ENCODE measurements around the gene ZNF235.
"Not testable (repeated sequence)": the region's sequence is repeated elsewhere in the genome, so short reads cannot be mapped to it uniquely, and the experiment has no call there.

The ZNF235 gene

DNA sequence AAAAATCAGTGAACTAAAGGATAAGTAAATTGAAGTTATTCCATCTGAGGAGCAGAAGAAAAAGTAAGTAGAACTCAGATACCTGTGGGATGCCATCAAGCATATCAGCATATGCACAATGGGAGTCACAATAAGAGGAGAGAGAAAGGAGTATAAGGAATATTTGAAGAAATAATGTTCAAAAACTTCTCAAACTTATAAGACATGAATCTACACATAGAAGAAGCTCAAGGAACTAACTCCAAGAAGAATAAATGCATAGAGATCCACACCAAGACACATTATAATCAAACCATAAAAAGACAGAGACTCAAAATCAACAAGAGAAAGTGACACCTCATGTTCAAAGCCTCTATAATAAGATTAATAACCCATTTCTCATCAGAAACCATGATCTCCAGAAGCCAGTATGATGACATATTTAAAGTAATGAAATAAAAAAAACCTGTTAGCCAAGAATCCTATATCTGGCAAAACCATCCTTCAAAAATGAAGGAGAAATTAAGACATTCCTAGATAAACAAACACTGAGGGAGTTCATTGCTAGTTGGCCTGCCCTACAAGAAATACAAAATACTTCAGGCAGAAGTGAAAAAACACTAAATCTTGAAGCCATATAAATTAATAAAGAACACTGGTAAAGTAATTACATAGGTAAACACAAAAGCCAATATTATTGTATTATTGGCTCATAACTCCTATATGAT lies 49.0 kb downstream of the ZNF235 start:
- no peak for DNase-seq

DNA sequence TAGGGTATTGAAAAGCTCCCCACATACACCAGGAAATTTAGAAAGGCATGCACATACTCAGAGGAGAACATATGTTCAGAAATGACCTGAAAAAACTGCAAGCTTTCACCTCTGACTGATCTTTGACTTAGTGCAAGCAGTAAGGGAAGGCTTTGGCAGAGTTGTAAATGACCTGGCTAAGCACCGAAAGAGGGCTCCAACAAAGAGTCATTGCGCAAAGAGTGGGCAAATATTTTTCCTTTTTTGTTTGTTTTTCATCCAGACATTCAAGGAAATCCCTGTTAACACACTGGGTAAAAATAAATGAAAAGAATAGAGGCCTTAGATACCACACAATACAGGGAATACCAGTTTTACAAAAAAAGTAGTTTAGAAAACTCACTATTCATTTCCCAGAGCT lies 50.3 kb downstream of the ZNF235 start:
- DNase-seq, result no peak

DNA sequence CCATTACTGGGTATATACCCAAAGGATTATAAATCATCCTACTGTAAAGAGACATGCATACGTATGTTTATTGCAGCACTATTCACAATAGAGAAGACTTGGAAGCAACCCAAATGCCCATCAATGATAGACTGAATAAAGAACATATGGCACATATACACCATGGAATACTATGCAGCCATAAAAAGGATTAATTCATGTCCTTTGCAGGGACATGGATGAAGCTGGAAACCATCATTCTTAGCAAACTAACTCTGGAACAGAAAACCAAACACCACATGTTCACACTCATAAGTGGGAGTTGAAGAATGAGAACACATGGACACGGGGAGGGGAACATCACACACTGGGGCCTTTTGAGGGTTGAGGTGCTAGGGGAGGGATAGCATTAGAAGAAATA lies 51.4 kb downstream of the ZNF235 start:
- not testable (repeated sequence) for DNase-seq

DNA sequence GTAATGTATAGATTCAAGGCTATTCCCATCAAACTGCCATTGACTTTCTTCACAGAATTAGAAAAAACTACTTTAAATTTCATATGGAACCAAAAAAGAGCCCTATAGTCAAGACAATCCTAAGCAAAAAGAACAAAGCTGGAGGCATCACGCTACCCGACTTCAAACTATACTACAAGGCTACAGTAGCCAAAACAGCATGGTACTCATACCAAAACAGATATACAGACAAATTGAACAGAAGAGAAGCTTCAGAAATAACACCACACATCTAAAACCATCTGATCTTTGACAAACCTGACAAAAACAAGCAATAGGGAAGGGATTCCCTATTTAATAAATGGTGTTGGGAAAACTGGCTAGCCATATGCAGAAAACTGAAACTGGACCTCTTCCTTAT lies 52.5 kb downstream of the ZNF235 start:
- DNase-seq, result not testable (repeated sequence)

DNA sequence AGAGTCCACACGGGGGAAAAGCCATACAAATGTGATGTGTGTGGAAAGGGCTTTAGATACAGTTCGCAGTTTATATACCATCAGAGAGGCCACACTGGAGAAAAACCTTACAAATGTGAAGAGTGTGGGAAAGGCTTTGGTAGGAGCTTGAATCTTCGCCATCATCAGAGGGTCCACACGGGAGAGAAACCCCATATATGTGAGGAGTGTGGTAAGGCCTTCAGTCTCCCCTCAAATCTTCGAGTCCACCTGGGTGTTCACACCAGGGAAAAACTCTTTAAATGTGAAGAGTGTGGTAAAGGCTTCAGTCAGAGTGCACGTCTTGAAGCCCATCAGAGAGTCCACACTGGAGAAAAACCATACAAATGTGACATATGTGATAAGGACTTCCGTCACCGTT lies 68.4 kb downstream of the ZNF235 start:
- DNase-seq, result no peak
